Measurements from ENCODE around the gene DHX16.
"Not testable (repeated sequence)": the region's sequence is repeated elsewhere in the genome, so short reads cannot be mapped to it uniquely, and the experiment has no call there.

The DHX16 gene

DNA sequence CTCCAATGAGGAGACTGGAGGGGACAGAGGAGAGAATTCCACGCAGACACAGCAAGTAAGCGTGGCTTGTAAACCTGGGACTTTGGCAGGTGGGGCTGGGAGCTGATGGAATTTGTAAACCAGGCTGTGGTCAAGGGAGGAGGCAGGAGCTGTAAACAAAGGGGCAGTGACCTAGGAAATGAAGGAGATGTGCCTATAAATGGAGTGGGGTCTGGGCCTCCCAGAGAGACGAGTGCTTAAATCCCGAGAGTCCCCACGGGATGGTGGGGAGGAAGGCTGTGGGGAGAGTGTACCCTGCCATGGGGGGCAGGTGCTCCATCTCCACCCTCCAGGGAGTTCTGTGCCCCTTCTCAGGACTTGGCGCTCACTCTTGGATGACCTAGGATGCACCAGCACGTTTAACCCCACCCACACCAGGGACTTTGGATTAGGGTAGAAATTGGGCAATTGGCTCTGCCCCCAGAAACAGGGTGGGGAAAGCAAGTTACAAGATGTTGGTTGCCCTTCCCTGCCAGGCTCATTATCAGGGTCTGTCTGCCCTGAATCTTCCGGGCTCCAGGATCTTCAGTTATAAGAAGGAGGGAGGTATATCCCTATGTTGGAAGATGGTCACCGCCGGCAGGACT lies 4.0 kb upstream of the DHX16 start:
- H2BK5ac ChIP-seq (ENCODE audit: low read depth, low read length, poor library complexity), result no peak overlapping the region
- H3K27ac ChIP-seq (ENCODE audit: low read depth, low read length), result no peak overlapping the region
- no peak overlapping the region for H4K12ac ChIP-seq (ENCODE audit: low read depth, low read length)
- H3K79me1 ChIP-seq (ENCODE audit: low read length), result peaks cover 5% of the 10 kb centered on the region
- H3K27me3 ChIP-seq (ENCODE audit: insufficient read depth, low read length), result no peaks in the 10 kb centered on the region
- H3K18ac ChIP-seq (ENCODE audit: low read length), result no peak overlapping the region
- peaks cover 9% of the 10 kb centered on the region for H3K79me2 ChIP-seq (ENCODE audit: control insufficient read depth, insufficient read depth, low read length, poor library complexity)
- H3K36me3 ChIP-seq (ENCODE audit: control insufficient read depth in 1 of 2, insufficient read depth in 2 of 2, low read length in 2 of 2), result peaks cover 24 to 39% of the 10 kb centered on the region in 2 experiments
- H2AK5ac ChIP-seq (ENCODE audit: low read length), result no peak overlapping the region
- no peak for DNase-seq
- no peak overlapping the region for H3K4me3 ChIP-seq (ENCODE audit: low read depth, low read length)
- H2BK120ac ChIP-seq (ENCODE audit: insufficient read depth, low read length, poor library complexity), result no peak overlapping the region
- H2BK12ac ChIP-seq (ENCODE audit: low read length), result no peak overlapping the region
- no peak overlapping the region for H4K8ac ChIP-seq (ENCODE audit: low read depth, low read length)
- WGBS (ENCODE audit: extremely low coverage, insufficient coverage, insufficient read length), result no CpG with 5 or more reads among the region's 10 CpGs
- peaks cover 2 to 4% of the 10 kb centered on the region in 2 experiments for H3K4me1 ChIP-seq (ENCODE audit: control insufficient read depth in 1 of 2, insufficient read depth in 2 of 2, low read length in 2 of 2)
- H4K91ac ChIP-seq (ENCODE audit: low read depth, low read length), result no peak overlapping the region
- no peak overlapping the region for H2AFZ ChIP-seq (ENCODE audit: insufficient read depth, low read length, poor library complexity)
- no peak overlapping the region for H3K9ac ChIP-seq (ENCODE audit: low read length)
- no peak overlapping the region for H3K23ac ChIP-seq (ENCODE audit: low read length)
- no peak overlapping the region for H3K14ac ChIP-seq (ENCODE audit: low read length)
- H3K9me3 ChIP-seq (ENCODE audit: insufficient read depth, low read depth, low read length), result peaks cover 2% of the 10 kb centered on the region
- no peak overlapping the region for H3K4ac ChIP-seq (ENCODE audit: low read depth, low read length)
- no peak overlapping the region for H3K4me2 ChIP-seq (ENCODE audit: low read length)

DNA sequence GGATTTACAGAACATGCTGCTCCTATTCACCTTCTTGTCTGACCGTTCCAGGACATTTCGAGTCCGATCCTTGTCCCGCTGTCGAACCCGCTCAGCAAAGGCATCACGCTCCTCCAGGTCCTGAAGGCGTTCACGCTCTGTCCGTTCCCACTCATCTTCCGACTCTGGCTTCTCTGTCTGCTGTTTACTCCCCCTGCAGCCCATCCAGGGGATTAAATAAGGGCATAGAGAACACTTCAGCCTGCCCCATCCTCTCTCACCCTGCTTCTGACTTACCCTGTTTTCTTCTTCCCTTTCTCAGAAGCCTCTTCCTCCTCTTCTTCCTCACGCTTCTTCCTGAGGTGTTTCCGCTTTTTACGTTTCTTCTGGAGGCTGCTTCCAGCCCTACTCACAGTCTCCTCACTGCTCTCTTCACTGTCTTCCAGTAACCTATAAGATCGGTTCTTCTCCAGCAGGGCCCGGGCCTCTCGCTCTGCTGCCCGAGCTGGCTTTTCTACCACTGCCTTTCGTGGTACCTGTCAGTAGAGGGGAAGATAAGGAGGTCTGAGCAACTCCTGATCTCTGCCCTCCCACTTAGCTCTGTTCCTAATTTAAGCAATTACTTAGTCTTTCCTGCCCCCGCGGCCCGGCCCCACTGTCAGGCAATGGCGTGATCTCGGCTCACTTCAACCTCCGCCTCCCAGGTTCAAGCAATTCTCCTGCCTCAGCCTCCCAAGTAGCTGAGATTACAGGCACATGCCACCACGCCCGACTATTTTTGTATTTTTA lies 1.9 kb downstream of the DHX16 start:
- Histone ChIP-seq H4K91ac (ENCODE audit: low read depth, low read length) (no peak overlapping the region), H3K27me3 (ENCODE audit: insufficient read depth, low read length) (no peaks in the 10 kb centered on the region), H3K9me3 (ENCODE audit: insufficient read depth, low read depth, low read length) (peaks cover 2% of the 10 kb centered on the region), H3K18ac (ENCODE audit: low read length) (no peak overlapping the region), H3K27ac (ENCODE audit: low read depth, low read length) (no peak overlapping the region), H2BK12ac (ENCODE audit: low read length) (no peak overlapping the region), H3K4ac (ENCODE audit: low read depth, low read length) (no peak overlapping the region), H2AFZ (ENCODE audit: insufficient read depth, low read length, poor library complexity) (no peak overlapping the region), H3K9ac (ENCODE audit: low read length) (no peak overlapping the region), H3K79me2 (ENCODE audit: control insufficient read depth, insufficient read depth, low read length, poor library complexity) (peaks cover 7% of the 10 kb centered on the region), H3K14ac (ENCODE audit: low read length) (no peak overlapping the region), H3K4me3 (ENCODE audit: low read depth, low read length) (no peak overlapping the region), H2AK5ac (ENCODE audit: low read length) (no peak overlapping the region), H3K4me2 (ENCODE audit: low read length) (no peak overlapping the region), H2BK120ac (ENCODE audit: insufficient read depth, low read length, poor library complexity) (no peak overlapping the region), H3K36me3 (ENCODE audit: control insufficient read depth in 1 of 2, insufficient read depth in 2 of 2, low read length in 2 of 2) (peaks cover 13 to 21% of the 10 kb centered on the region in 2 experiments), H2BK5ac (ENCODE audit: low read depth, low read length, poor library complexity) (no peak overlapping the region), H3K79me1 (ENCODE audit: low read length) (peaks cover 5% of the 10 kb centered on the region), H3K4me1 (ENCODE audit: control insufficient read depth in 1 of 2, insufficient read depth in 2 of 2, low read length in 2 of 2) (no peaks in the 10 kb centered on the region), H4K12ac (ENCODE audit: low read depth, low read length) (no peak overlapping the region), H3K23ac (ENCODE audit: low read length) (no peak overlapping the region), H4K8ac (ENCODE audit: low read depth, low read length) (no peak overlapping the region)
- DNase-seq, result no peak
- WGBS (ENCODE audit: extremely low coverage, insufficient coverage, insufficient read length), result no CpG with 5 or more reads among the region's 27 CpGs

DNA sequence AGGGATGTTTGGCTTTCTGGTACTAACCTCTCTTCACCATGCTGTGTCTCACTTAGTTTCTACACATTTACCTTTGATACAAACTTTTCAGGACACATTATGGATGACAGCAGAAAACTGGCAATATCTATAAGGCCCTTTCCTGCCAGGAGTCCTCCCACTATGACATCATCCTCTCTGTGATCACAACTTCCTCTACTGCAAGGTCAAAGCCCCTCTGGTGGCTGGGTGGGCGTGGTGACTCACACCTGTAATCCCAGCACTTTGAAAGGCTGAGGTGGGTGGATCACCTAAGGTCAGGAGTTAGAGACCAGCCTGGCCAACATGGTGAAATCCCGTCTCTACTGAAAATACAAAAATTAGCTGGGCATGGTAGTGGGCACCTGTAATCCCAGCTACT lies 6.5 kb downstream of the DHX16 start:
- not testable (repeated sequence) for H4K8ac ChIP-seq (ENCODE audit: low read depth, low read length); H2AFZ ChIP-seq (ENCODE audit: insufficient read depth, low read length, poor library complexity); H3K14ac ChIP-seq (ENCODE audit: low read length); H2BK120ac ChIP-seq (ENCODE audit: insufficient read depth, low read length, poor library complexity); H3K79me1 ChIP-seq (ENCODE audit: low read length); H3K79me2 ChIP-seq (ENCODE audit: control insufficient read depth, insufficient read depth, low read length, poor library complexity); H3K23ac ChIP-seq (ENCODE audit: low read length); H3K27ac ChIP-seq (ENCODE audit: low read depth, low read length); H3K9ac ChIP-seq (ENCODE audit: low read length); H2AK5ac ChIP-seq (ENCODE audit: low read length); H2BK5ac ChIP-seq (ENCODE audit: low read depth, low read length, poor library complexity); H3K4ac ChIP-seq (ENCODE audit: low read depth, low read length); H3K18ac ChIP-seq (ENCODE audit: low read length); H4K91ac ChIP-seq (ENCODE audit: low read depth, low read length); H3K4me3 ChIP-seq (ENCODE audit: low read depth, low read length); DNase-seq; H4K12ac ChIP-seq (ENCODE audit: low read depth, low read length); H3K9me3 ChIP-seq (ENCODE audit: insufficient read depth, low read depth, low read length); H3K4me1 ChIP-seq (ENCODE audit: control insufficient read depth in 1 of 2, insufficient read depth in 2 of 2, low read length in 2 of 2); H3K27me3 ChIP-seq (ENCODE audit: insufficient read depth, low read length); H2BK12ac ChIP-seq (ENCODE audit: low read length); H3K4me2 ChIP-seq (ENCODE audit: low read length)
- whole genome bisulfite sequencing (ENCODE audit: extremely low coverage, insufficient coverage, insufficient read length), result no CpG with 5 or more reads among the region's 2 CpGs
- peaks cover 42 to 60% of the 10 kb centered on the region in 2 experiments for H3K36me3 ChIP-seq (ENCODE audit: control insufficient read depth in 1 of 2, insufficient read depth in 2 of 2, low read length in 2 of 2)

DNA sequence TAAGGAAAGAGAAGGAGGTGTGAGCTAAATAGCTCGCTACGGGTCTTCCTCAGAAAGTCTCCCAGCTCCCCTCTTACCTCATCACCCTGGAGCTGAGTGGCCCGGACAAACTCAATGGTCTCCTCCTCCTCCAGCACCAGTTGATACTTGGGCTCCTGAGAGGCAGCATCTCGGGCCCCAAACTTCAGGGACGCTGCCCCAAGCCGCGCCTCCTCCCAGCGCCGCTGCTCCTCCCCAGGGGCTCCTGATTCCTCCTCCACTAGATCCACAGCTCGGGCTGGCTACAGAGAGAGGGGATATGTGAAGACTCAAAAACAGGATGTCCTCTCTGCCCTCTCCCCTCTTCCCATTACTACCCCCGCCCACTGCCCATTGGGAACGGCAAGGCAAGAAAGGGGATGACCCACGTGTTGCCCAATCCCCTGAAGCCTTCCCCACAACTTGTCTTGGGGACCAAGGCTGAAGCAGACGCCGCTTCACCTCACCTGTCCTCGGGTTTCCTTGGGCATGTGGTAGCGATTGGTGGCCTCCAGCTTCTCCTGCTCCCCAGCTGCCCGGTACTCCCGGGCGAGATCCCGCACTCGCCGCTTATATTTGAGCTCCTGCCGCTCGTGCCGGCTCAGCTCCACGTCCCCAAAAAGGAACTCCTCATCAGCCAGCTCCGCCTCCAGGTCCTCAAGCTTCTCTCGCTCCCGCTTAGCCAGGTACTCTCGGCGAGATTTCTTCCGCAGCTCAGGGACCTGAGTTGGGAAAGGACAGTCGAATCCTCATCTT lies 7.6 kb downstream of the DHX16 start:
- no peak overlapping the region for H3K4me3 ChIP-seq (ENCODE audit: low read depth, low read length)
- H3K4me2 ChIP-seq (ENCODE audit: low read length), result no peak overlapping the region
- H3K4me1 ChIP-seq (ENCODE audit: control insufficient read depth in 1 of 2, insufficient read depth in 2 of 2, low read length in 2 of 2), result no peaks in the 10 kb centered on the region
- no peak overlapping the region for H3K23ac ChIP-seq (ENCODE audit: low read length)
- no peak overlapping the region for H2BK120ac ChIP-seq (ENCODE audit: insufficient read depth, low read length, poor library complexity)
- no peak for DNase-seq
- H3K36me3 ChIP-seq (ENCODE audit: control insufficient read depth in 1 of 2, insufficient read depth in 2 of 2, low read length in 2 of 2), result peaks cover 39 to 57% of the 10 kb centered on the region in 2 experiments
- no peaks in the 10 kb centered on the region for H3K79me2 ChIP-seq (ENCODE audit: control insufficient read depth, insufficient read depth, low read length, poor library complexity)
- H4K12ac ChIP-seq (ENCODE audit: low read depth, low read length), result no peak overlapping the region
- no peak overlapping the region for H2BK5ac ChIP-seq (ENCODE audit: low read depth, low read length, poor library complexity)
- H3K27me3 ChIP-seq (ENCODE audit: insufficient read depth, low read length), result no peaks in the 10 kb centered on the region
- H2AFZ ChIP-seq (ENCODE audit: insufficient read depth, low read length, poor library complexity), result no peak overlapping the region
- no peaks in the 10 kb centered on the region for H3K9me3 ChIP-seq (ENCODE audit: insufficient read depth, low read depth, low read length)
- no CpG with 5 or more reads among the region's 34 CpGs for WGBS (ENCODE audit: extremely low coverage, insufficient coverage, insufficient read length)
- H3K14ac ChIP-seq (ENCODE audit: low read length), result no peak overlapping the region
- H3K4ac ChIP-seq (ENCODE audit: low read depth, low read length), result no peak overlapping the region
- no peak overlapping the region for H3K18ac ChIP-seq (ENCODE audit: low read length)
- no peaks in the 10 kb centered on the region for H3K79me1 ChIP-seq (ENCODE audit: low read length)
- no peak overlapping the region for H3K27ac ChIP-seq (ENCODE audit: low read depth, low read length)
- H2AK5ac ChIP-seq (ENCODE audit: low read length), result no peak overlapping the region
- H4K91ac ChIP-seq (ENCODE audit: low read depth, low read length), result no peak overlapping the region
- H2BK12ac ChIP-seq (ENCODE audit: low read length), result no peak overlapping the region
- H4K8ac ChIP-seq (ENCODE audit: low read depth, low read length), result no peak overlapping the region
- H3K9ac ChIP-seq (ENCODE audit: low read length), result no peak overlapping the region

Measured in trophoblast cell (in vitro differentiated cells and primary cell).